ENCODE measurements around the gene IL17RA.
"Not testable (repeated sequence)": the region's sequence is repeated elsewhere in the genome, so short reads cannot be mapped to it uniquely, and the experiment has no call there.

The IL17RA gene

DNA sequence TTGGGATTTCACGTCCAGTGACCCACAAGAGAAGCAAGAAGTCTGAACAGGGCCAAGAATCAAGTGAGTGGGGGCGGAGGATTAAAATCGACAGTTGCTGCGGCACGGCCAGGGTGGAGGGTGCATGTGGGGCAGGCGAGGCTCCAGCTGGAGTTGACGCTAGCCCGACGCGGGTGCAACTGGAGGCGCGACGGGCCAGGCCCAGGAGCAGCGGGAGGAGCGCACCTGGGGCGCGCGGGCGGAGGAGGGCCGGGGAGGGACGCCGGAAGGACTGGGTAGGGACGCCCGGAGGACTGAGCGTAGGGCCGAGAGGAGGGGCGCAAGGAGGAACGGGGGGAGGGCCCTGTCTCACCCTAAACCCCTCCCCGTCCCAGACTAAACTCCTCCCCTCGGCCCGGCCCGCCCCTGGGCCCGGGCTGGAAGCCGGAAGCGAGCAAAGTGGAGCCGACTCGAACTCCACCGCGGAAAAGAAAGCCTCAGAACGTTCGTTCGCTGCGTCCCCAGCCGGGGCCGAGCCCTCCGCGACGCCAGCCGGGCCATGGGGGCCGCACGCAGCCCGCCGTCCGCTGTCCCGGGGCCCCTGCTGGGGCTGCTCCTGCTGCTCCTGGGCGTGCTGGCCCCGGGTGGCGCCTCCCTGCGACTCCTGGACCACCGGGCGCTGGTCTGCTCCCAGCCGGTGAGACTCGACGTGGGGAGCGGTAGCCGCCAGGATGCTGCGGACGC, at the start of gene IL17RA:
Gene IL17RA, plus strand, starts transcription at position 447 of the 723 bp plus-strand sequence. Its CDS starts 92 bp downstream, at position 539.
- peak; percentile 78 for DNase-seq

DNA sequence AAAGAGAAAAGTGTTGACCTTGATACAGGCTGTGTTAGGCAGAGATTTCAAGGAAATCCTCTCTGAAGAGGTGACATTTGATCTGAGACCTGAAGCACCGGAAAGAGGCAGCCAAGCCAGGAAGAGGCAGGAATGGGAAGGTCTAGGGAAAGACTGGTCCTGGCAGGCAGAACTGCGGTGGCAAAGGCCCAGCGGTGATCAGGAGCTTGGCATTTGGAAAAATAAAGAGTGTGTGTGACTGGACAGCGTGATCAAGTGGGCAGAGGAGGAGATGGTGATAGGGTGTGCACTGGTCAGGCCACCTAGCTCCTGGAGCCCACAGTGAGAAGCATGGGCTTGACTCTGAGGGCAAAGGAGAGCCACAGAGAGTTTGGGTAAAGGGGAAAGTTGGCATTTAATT, 49.6 kb upstream of the IL17RA start:
- DNase-seq, result no peak

DNA sequence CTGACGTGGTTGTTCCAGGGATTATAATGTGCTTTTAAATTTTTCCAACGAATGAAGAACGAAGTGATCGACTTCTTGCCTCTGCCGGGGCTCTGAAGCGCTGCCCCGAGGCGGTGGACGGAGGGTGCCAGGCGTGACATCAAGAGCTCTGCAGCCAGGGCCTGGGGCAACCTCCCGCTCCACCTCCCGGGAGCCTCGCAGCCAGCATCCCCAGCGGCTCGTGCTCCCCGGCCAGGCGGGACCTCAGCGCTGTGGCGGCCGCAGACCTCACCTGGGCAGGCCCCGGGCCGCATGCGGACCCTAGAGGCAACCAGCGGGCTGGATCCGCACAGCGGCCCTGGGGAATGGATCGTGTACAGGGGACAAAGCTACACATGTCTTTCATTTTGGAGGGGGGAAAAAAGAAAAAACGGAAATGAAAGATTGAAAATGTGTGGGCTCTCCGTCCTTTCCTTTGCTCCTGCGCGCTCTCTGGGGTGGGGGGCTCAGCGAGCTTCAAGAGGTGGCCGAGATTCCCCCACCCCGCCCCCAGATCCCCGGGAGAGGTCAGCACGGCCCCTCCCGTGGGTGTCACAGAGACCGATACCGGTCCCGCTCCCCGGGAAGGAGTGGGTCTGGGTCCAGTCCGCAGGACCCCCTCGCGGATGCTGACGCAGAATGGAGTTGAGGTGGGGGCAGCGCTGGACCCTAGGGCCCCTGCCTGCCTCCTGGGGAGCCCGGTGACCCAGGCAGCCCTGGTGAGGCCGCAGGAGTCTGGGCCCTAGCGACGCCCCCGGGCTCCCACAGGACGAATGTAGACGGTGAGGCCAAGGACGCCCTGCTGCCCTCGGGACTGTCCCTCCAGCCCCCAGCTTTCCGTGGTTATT, 48.6 kb upstream of the IL17RA start:
- not testable (repeated sequence) for DNase-seq

DNA sequence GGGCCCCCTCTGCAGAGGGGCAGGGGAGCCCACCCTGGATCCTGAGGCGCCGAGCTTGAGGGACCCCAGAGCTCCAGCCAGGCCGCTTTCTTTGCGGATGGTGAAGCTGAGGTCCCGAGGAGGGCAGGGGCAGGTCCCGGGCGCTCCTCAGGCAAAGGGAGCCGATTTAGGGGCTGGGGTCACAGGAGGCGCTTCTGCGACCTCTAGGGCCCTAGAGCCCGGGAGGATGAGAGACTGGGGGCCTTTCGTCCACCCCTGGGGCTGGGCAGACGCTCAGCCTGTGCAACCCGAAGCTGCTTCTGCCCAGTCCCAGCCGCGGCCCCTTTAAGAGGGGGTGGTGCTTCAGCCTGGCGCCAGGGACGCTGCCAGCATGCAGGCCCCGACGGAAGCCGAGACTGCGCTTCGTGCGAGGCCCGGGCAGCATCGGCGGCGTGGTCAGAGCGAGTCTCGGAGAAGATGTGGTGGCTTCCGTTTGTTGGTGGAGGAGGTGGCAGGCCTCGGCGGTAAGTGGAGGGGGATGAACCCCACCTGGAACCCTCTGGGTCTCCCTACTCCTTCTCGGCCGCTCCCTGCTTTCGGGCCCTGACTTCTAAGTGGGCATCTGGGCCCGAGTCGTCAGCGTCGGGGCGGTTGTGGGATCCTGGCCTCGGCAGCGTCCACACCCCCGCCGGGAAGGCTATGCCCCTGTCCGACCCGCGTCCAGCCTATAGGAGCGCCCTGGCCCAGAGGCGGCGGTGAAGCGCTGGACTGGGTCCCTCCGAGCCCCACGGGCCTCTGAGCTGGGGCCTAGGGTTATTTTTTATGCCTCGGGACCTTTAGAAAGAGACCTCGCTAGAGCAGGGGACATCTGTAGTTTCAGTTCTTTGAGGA, 47.7 kb upstream of the IL17RA start:
- DNase-seq, result not testable (repeated sequence)

GRCh38 chr22:17043521-17043920, 41.3 kb upstream of the IL17RA start:
- DNase-seq, result no peak

- no peak for DNase-seq
Observed at GRCh38 chr22:17046566-17047348, 38.0 kb upstream of the IL17RA start.

- DNase-seq, result no peak
Observed at GRCh38 chr22:17047656-17048055, 37.1 kb upstream of the IL17RA start.

- DNase-seq, result no peak
Observed at GRCh38 chr22:17056058-17056457, 28.7 kb upstream of the IL17RA start.

DNA sequence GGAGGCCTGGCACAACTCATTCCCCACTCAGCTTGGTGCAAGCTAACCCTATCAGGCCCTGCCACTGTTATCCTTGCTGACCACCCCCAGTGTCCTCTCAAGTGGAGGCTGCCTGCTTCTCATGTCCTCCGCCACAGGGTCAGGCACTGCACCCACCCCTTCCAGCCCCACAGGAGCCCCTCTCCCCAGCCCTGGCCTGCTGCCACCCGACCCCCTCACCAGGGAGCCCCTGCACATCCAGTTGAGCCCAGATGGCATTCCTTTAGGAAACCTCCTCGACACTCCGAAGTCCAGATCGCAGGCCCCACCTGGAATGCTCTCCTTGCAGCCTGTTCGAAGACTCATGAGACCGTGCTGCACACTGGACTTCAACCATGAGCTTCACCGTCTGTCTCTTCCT, 28.0 kb upstream of the IL17RA start:
- no peak for DNase-seq

GRCh38 chr22:17057959-17058814, 26.6 kb upstream of the IL17RA start:
- peak; percentile 61 for DNase-seq

DNA sequence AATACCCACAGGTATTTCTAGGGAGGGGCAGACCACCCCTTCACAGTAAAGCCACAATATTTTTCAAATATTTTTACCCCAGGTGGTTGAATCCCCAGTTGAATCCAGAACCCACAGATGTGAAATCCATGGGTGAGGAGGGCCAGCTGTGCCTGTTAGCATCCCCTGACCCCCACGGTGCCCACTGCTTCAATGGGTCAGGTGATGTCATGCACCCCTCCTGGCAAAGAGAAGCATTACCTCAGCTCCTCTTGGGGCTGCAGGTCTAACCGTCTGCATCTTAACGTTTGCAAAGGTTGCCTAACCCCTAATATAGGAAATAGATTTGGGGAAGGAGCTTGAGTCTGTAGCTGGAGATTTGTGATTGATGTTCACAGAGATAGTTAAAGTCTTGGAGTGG, 24.7 kb upstream of the IL17RA start:
- no peak for DNase-seq

GRCh38 chr22:17063411-17064106, 21.2 kb upstream of the IL17RA start:
- DNase-seq, result no peak

- DNase-seq, result no peak
Observed at GRCh38 chr22:17064498-17065100, 20.2 kb upstream of the IL17RA start.

GRCh38 chr22:17065433-17065832, 19.4 kb upstream of the IL17RA start:
- DNase-seq, result no peak

GRCh38 chr22:17072877-17073276, 11.9 kb upstream of the IL17RA start:
- no peak for DNase-seq

DNA sequence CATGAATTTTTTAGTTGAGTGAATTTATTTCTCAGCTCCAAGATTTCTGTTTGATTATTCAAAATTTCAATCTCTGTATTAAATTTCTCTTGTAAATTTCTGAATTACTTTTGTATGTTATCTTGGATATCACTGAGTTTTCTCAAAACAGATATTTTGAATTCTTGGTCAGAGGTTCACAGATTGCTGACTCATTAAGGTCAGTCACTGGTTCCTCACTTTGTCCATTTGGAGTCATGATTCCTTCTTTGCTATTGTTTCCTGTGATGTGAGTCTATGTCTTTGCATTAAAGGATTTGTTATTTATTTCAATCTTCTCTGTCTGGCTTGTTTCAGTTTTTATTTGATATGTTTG, 10.2 kb upstream of the IL17RA start:
- DNase-seq, result no peak

- DNase-seq, result no peak
Observed at GRCh38 chr22:17077255-17077654, 7.5 kb upstream of the IL17RA start.

DNA sequence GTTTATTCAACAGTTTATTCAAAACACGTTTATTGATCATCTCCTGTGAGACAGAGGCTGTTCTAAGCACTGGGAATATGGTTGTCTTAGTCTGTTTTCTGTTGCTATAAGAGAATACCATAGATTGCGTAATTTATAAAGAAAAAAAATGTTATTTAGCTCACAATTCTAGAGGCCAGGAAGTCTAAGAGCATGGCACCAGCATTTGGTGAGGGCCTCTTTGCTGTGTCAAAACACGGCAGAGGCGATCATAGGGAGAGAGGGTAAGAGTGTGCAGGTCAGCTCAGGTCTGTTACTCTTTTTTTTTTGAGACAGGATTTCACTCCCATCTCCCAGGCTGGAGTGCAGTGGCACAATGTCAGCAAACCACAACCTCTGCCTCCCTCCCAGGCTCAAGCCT, 5.2 kb upstream of the IL17RA start:
- no peak for DNase-seq

GRCh38 chr22:17083255-17083654, 1.5 kb upstream of the IL17RA start:
- DNase-seq, result peak; percentile 22

DNA sequence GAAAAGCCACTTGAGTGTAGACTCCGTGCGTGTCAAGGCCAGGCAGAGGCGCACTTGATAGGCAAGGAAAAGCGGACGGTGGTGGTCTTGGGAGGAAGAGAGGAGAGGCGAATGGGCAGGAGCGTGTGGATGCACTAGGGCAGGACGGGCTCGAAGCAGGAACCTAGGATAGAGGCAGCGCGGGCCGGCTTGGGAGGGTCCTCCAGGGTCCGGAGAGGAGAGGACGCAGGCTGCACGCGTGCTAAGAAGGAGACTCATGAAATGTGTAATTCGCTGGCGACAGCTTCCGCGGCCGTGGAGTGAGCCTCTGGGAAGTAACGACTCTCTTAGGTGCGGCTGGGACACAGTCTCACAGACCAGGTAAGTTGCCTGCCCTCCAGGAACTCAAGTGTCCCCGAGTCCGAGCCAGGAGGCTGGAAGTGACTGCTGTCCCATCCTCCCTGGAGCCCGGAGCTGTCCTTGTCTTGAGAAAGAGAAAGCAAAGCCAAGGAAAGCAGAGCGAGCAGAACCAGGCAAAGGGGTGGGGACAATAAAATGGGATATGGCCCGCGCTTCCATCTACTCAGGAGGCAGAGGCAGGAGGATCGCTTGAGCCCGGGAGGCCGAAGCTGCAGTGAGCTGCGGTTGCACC, 874 bp upstream of the IL17RA start:
- peak; percentile 36 for DNase-seq
